Measurements from ENCODE around the gene DYRK3. TPM values are rescaled to one million over a fixed set of nuclear protein-coding genes. Genes with fewer than 3 reads are reported as not detected.

Gene DYRK3
- total and polyA plus RNA-seq, 2 of the 8 experiments (the other 6 are each of a cell fraction or from before 2014, with no cell fraction given), result 2.1 to 8.5 TPM

DNA sequence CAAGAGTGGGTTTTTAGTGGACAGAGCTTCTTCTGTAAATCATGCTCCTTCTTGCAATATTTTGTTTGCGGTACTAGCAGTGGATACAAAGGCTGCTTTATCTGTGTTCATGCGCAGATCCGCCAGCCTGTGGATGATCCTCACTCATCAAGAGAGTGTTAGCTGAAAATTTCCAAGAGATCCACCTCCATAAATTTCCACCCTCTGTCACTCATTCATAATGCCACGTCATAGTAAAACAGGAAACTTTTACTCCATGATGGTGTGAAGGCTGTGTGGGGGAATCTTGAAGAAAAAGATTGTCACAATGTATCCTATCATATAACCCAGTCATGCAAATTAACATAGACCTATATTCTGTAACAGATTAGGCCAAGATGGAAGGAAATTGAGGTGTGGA, 44.9 kb downstream of the DYRK3 start (continued):
- TF ChIP-seq SAP30 (IDR thresholded peaks at IDR 0.05; ENCODE audit: insufficient read depth, insufficient replicate concordance, low read length) (no peak), CEBPB (IDR thresholded peaks at IDR 0.05; ENCODE audit: low read depth, low read length) (no peak), JUN (IDR thresholded peaks at IDR 0.05; ENCODE audit: low read depth, low read length) (no peak), SP2 (IDR thresholded peaks at IDR 0.05; ENCODE audit: low read length) (no peak), EP300 (IDR thresholded peaks at IDR 0.05; ENCODE audit: borderline replicate concordance in 1 of 2, low read depth in 2 of 2, low read length in 2 of 2) (no peak), SP4 (IDR thresholded peaks at IDR 0.05; ENCODE audit: low read length) (no peak), TAF1 (IDR thresholded peaks at IDR 0.05; ENCODE audit: low read depth, low read length) (no peak)

All from H1 (cell line).